Iris pigment epithelial cell (primary cell): Measurements from ENCODE around the gene IMPACT.

Experiments
- DNase-seq: peaks from one replicate; pipeline ENCODE4 v3.0.0-alpha.2; 2011; ENCODE audit warnings: low read depth

IMPACT gene

DNA sequence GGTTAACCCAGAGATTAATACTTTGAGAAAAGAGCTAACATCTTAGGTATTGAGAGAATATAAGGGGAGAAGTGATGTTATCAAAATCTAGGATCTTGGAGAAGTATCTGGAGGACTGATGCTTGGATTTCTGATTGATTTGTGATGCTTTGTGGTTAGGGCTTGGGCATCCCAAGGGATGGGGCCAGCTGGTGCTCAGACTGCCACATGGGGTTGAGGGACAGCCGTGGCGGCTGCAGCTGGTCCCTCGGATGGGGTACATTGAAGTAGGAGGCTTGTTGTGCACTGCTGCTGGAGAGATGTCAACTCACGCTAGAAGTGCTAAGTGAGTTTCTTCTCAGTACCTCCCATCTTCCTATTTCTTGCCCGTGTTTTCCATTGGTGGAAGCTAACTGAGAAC is 56.4 kb downstream of the IMPACT start:
- DNase-seq = no peak

DNA sequence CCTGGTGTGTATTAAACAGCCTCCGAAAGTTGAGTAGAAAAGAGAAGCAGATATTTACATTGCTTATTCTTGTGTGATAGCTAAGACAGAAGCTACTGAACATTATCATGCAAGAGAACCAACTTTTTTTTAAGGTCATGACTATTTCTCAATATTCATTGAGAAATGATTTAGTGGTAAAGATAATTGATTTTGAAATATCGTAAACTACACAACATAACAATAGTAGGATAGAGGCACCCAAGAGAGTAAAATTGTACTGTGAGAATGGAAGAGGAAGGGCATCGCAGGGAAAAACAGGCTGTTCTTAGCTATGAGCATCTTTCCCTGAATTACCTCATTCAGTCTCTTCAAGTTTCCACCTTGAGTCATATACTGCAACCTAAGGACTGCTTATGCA is 59.2 kb downstream of the IMPACT start:
- no peak for DNase-seq

DNA sequence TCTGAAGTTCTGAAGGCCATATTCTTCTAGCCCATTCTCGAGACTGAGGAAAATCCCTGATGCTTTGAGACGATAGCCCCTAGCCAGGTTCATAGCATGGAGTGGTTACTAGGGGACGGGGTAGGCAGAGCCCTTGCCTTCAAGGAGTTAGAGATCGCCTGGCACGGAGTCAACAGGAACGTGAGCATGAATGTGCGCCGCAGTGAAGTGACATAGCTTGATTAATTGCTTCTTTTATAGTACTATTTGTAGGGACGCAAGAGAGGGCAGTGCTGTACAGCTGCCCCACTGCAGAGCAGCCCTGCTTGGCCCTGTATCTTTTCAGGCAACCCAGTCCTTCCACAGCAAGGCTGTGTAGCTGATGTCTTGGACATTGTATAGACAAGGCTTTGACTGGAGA is 60.2 kb downstream of the IMPACT start:
- no peak for DNase-seq

DNA sequence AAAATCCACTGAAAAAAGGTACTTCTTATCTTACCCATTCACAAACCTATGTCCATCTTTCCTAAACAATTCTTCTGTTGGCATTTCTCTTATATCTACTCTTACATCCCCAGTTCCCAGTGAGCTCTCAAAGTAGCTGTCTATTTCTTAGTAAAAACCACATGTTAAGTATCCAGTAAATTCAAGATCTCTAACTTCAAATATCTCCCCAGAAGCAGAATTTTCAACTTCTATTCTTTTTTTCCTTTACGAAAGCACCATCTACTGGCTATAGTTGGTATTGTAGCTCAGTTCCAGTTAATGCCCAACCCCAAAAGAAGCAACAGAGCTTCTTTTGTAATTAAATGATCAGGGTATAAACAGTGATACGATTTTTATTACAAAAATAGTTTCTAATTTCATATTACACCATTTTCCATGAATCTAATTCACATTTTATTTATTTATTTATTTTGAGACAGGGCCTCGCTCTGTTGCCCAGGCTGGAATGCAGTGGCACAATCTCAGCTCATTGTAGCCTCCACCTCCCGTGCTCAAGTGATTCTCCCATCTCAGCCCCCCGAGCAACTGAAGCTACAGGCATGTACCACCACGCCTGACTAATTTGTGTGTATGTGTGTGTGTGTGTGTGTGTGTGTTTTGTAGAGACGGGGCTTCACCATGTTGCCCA is 62.5 kb downstream of the IMPACT start:
- peak; percentile 38 for DNase-seq

DNA sequence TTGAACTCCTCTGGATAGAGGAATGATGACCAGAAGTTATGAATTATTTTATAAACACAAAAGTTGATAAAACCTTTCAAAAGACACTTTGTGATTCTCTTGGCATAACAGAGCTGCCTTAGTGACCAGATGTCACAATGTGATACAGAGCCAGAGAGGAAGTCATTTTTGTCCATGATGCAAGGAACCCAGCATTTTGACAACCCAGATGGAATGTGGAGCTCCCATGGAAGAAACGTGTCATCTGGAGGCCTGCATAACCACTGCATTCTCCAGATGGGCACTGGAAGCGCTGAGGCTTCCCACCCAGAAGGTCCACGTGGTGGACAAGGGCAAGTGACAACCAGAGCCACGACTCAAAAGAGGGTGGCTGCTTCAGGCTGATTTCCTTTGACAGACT is 64.1 kb downstream of the IMPACT start:
- DNase-seq = no peak

DNA sequence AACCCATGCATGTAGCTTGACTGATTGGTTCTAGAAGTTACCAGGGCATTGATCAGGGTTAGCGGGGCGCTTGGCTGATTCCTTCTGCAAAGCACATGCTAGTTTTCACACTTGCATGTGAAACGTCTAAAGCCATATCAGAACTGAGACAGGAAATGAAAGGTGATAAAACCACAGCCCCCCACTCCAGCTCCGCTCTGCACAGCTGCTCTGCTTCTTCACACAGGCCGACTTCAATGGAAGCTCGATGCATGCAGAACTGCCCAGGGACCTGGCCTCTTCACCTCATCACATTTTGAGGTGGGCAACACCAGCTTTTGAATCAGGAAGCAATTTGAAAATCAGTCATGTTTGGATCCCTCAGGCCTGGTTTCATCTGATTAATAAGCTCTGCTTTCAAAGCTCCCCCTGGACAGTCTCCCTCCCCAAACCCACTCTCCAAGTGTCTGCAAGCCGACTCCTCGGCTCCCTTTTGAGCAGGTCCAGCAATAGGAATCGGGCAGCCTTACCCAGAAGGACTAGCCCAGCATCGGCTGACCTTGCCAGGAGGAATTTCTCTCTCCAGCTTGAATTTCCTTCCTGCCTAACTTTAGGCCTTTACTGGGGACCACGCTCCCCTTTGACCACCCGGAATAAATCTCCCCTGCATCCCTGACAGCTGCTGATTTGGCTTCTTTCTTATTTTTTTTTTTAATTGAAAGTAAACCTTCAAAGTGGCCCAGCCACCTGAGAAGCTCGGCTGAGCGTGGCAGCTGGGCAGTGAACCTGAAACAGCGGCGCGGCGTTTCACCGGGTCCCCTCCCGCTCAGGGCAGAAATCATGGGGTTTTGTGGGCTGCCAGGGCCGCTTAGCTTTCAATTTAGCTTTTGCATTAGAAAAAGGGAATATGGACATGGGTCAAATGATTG is 65.7 kb downstream of the IMPACT start:
- no peak for DNase-seq

DNA sequence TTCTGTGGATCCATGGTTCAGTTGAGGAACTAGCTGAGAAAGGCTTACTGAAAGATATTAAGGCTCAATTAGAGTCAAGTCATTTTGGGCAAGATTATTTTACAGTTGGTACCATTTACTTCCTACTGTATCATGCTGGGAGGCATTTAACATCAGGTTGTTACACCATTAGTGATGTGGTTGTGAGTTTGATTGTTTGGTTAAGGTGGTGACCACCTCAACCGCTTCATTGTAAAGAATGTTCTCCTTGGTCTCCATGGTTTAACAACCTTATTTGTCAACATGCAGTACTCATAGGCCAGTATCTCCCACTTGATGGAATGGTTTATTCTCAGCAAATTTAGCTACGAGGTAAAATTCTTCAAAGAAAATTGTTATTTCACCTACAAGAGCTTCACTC is 68.1 kb downstream of the IMPACT start:
- DNase-seq = no peak

DNA sequence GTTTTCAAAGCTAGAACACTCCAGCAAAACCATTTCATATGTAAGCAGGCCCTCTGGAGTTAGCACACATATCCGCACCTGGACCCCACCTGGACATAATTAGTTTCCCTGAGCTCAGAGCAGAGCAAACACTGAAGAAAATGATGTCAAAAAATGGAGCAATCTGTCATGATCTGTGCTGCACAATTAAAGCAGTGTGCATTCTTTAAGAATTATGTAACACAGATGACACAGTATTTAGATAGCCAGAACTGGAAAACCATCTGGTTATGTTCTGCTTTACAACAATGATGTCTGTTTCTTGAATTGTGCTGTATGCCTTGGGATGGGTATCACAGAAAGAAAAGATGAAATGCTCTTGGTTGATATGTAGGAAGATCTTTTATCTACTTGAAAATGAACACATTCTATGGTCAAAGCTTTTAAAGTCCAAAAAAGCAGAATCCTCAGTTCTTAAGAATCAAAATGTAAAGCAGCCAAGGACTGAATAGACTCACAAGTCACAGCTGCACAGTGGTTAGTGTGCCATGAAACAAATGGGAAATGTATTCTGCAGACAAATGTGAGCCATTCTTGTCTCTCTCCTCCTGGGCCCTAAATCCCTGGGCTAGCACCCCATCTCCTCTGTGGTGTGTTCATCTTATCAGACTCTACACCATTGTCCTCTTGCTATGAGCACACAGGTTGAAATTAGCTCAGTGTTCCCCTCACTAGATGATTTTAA is 70.7 kb downstream of the IMPACT start:
- peak; percentile 55 for DNase-seq

DNA sequence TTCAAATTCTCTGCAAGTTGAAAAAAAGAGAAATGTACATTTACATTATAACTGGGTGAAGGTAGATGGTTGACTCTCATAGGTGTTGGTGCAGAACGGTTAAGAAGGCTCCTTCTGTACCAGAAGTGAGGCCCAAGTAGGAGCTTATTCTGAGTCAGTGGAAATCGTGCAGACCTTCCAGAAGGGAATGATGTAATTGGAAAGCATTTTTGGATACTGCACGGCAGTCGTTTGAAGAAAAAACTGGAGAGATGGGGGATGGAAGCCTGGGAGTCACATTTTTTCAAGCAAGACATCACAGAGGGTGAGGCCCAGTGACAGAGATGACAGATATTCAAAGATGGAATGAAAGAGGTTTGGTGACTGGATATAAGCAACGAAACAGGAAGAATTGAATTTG is 73.3 kb downstream of the IMPACT start:
- no peak for DNase-seq

DNA sequence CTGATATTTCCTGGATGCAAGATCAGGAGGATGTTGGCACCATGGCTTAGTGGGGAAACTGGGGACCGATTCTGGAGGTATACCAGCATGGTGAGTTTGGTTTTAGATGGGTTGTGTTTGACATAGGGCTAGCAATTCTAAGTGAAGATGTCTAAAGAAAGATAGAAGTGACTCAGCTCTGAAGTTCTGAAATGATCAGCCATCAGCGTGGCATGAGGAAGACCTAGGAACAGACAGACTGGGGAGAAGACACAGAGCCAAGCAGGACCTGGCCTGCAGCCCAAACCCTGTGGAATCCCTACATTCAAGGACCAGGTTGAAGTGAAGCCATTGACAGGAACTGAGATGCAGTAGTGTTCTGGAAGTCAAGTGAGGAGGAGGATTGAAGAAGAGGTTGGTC is 73.7 kb downstream of the IMPACT start:
- no peak for DNase-seq

DNA sequence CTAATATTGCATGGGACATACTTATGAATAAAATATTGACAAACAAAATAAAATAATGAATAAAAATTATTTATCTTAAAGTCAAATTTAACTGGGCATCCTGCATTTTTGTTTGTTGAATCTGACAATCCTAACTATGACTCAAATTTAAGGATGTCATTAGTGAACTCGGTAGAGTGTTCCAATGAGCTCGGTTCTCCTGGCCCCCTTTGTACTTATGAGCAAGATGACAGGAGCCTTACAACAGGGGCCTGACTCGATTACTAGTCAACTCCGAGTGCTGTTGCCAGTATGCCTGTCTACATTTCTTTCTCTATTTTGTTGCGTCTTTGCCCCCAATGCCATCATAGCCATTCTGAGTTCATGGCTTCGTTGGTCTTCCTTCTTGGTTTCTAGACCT is 74.3 kb downstream of the IMPACT start:
- no peak for DNase-seq

DNA sequence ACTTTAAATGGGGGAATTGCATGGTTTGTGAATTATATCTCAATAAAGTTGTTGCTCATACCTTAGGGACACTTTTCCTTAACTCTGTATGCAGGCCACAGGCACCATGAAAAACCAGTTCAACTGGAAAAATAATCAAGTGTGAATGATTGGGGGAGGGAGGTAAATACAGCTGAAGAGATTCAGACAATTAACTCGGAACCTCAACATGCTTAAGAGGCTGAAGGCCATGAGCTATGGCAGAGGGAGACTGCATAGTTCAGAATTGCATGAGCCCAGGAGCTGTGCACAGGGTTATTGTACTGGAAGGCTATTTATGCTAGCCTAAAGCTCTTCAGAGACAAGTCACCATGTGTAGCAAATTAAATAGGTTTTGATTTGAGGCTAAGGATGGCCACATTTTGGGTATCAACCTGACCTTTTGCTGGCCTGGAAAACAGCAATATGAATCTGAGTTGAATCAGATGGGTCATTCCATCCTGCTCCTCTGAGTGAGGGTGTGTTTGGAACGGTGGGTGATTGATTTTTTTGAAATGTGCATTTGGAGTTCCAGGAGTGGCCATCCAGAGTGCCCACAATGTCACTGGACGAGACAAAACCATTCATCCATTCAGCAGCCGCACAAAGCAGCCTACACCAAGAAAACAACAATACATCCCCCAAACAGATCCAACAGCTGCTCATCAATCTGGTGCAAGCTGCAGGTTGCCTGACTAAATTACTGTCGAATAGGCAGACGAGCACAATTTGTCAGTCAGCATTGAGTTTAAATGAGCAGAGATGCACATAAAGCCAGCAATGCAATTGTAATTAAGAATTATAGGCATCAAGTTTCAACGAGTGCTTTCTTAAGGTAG is 76.4 kb downstream of the IMPACT start:
- no peak for DNase-seq
